Coronary artery (tissue), 2 donors: ENCODE measurements around the gene PBX1.

ENCODE experiments used
- DNase-seq: peaks from one replicate; pipeline ENCODE4 v3.0.0-alpha.2; 2017; ENCODE audit warnings: low spot score
- H3K27ac ChIP-seq, 2 donors: fragments of 200-600 bp; sonication (generic); one replicate each; pipeline ENCODE4 v1.5.1; 2016 to 2019
- H3K4me3 ChIP-seq: fragments of 200-600 bp; sonication (generic); 2 replicates; pipeline ENCODE4 v1.5.1; 2016; ENCODE audit warnings: mild to moderate bottlenecking, moderate library complexity
- CTCF ChIP-seq: fragments of 200-600 bp; sonication (generic); IDR thresholded peaks from one replicate; pipeline ENCODE4 v1.5.1; 2019; ENCODE audit warnings: antibody characterized with exemption

The PBX1 gene

GRCh38 chr1:164589961-164590507 is 31.1 kb downstream of the PBX1 start:
- no peak for TF ChIP-seq CTCF
- no peak for DNase-seq
- no peak overlapping the region for H3K4me3 ChIP-seq
- H3K27ac ChIP-seq, result peak overlapping the region; percentile 8 to 83

- Histone ChIP-seq H3K27ac (peak overlapping the region in 1 of 2 donors; percentile 8), H3K4me3 (no peak overlapping the region)
- no peak for TF ChIP-seq CTCF
- DNase-seq, result no peak
Observed at GRCh38 chr1:164590592-164590991, 31.6 kb downstream of the PBX1 start.

- no peak for DNase-seq
- H3K4me3 ChIP-seq, result no peak overlapping the region
- TF ChIP-seq CTCF, result no peak
- peak overlapping the region in 1 of 2 donors; percentile 48 for H3K27ac ChIP-seq
Observed at GRCh38 chr1:164591858-164592257, 32.9 kb downstream of the PBX1 start.

GRCh38 chr1:164592634-164593033 is 33.6 kb downstream of the PBX1 start:
- DNase-seq, result no peak
- TF ChIP-seq CTCF, result no peak
- no peak overlapping the region for H3K4me3 ChIP-seq
- H3K27ac ChIP-seq, result peak overlapping the region in 1 of 2 donors; percentile 48

- no peak overlapping the region for H3K4me3 ChIP-seq
- no peak for TF ChIP-seq CTCF
- no peak overlapping the region for H3K27ac ChIP-seq
- DNase-seq, result no peak
Observed at GRCh38 chr1:164595212-164595611, 36.2 kb downstream of the PBX1 start.

- Histone ChIP-seq H3K27ac (no peak overlapping the region), H3K4me3 (no peak overlapping the region)
Observed at GRCh38 chr1:164596172-164596571, 37.2 kb downstream of the PBX1 start.

More at GRCh38 chr1:164596172-164596571, 37.2 kb downstream of the PBX1 start:
- no peak for TF ChIP-seq CTCF
- no peak for DNase-seq
